B cell (primary cell): ENCODE data around the gene SLC29A3.

Source experiments
- EZH2 ChIP-seq: IDR thresholded peaks from 2 replicates; pipeline ENCODE4 v1.6.1; 2012; ENCODE audit warnings: borderline replicate concordance, low read depth, mild to moderate bottlenecking, moderate library complexity, low read length; ENCODE audit not compliant: insufficient read depth, poor library complexity, severe bottlenecking
- TF ChIP-seq, protein P1 (sequence below): fragments of 200-600 bp; IDR thresholded peaks from one replicate; pipeline ENCODE4 v1.8.0; 2022; ENCODE audit warnings: antibody characterized with exemption, mild to moderate bottlenecking

DNA sequence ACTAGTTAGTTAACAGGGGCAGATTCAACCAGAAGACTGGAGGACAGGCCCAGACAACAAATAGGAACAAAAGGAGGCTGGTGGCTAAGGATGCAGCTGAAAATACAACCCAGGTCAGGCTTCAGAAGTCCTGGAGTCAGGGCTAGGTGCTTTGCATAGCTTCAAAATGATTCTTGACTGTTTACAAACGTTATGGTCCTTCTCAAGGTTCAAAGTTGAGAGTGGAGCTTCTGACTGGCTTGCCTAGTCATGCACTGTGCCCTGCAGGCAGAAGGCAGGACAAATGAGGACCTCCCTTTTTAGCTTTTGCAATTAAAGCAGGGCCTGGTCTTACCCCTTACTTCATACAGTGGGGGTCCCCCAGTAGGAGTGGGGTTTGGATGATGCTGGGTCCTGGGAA lies 73.2 kb downstream of the SLC29A3 start:
- TF ChIP-seq, protein P1, sequence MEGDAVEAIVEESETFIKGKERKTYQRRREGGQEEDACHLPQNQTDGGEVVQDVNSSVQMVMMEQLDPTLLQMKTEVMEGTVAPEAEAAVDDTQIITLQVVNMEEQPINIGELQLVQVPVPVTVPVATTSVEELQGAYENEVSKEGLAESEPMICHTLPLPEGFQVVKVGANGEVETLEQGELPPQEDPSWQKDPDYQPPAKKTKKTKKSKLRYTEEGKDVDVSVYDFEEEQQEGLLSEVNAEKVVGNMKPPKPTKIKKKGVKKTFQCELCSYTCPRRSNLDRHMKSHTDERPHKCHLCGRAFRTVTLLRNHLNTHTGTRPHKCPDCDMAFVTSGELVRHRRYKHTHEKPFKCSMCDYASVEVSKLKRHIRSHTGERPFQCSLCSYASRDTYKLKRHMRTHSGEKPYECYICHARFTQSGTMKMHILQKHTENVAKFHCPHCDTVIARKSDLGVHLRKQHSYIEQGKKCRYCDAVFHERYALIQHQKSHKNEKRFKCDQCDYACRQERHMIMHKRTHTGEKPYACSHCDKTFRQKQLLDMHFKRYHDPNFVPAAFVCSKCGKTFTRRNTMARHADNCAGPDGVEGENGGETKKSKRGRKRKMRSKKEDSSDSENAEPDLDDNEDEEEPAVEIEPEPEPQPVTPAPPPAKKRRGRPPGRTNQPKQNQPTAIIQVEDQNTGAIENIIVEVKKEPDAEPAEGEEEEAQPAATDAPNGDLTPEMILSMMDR, result no peak
- TF ChIP-seq EZH2, result no peak
